ENCODE data around the gene LYRM9.
"Not testable (repeated sequence)": the region's sequence is repeated elsewhere in the genome, so short reads cannot be mapped to it uniquely, and the experiment has no call there.

LYRM9 gene

DNA sequence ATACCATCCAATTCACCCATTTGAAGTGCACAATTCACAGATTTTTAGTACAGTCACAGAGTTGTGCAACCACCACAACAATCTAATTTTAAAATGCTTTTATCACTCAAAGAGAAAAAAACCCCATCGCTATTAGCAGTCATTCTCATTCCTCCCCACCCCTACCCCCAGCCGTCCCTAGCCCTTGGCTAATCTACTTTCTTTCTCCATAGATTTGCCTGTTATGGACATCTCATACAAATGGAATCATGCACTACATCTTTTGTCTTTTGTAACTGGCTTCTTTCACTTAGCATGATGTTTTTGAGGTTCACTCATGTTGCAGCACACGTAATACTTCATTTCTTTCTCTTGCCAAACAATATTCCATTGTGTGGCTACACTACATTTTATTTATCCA is 20.4 kb downstream of the LYRM9 start:
- no peak for DNase-seq

GRCh38 chr17:27871407-27871806 is 21.8 kb downstream of the LYRM9 start:
- DNase-seq: no peak

DNA sequence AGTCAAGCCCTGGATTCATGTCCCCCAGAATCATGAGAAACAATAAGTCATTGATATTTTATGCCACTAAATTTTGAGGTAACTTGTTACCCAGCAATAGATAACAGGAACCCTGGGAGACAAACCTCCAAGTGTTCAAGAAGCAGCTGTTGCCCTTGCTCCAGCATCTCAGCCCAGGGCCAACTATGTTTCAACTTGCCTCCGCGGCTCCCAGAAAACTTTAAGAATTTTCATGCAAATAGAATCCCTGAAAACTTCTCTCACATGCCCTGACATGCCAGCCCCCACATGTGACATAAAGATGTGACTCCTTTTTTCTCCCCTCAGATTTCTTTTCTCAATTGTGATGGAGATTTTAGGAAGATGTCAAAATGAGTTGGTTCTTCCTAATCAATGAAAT is 22.8 kb downstream of the LYRM9 start:
- no peak for DNase-seq

DNA sequence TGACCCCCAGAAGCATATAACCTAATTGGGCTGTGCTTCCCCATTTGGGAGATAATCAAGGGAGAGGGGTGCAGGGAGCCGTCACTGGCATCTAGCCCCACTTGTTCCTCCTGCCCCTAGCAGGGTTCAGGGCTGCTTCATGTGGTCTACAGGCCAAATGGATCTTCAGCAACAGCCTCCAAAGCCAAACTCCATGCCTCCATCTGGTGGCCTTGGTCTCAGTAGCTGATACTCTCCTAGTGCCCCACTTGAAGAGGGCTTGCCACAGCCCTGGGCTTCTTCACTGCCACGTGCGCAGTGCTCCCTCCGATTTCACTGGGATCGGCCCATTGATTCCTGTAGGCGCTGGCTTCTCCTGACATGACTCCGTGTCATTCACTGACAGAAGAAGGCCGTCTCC is 24.6 kb downstream of the LYRM9 start:
- no peak for DNase-seq

DNA sequence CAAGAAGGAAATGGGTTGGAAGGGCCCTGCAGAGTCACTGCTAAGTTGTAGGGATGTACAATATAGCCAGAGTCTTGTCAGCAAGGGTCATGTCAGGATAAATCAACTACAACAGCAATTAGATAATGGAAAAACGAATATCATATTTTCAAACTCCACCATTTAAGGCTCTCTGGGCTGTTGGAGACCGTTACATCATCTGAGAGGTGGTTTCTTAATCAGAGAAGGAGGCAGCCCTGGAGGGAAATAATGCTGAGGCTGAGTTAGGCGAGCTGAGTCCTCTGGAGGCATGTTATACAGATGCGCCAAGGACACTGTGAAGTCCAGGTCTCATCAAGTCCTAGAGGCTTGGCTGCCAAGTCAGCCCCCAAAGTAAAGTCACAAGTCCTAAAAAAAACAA is 30.3 kb downstream of the LYRM9 start:
- DNase-seq: no peak

- DNase-seq: no peak
These were observed 31.2 kb downstream of the LYRM9 start for GRCh38 chr17:27862004-27862403.

DNA sequence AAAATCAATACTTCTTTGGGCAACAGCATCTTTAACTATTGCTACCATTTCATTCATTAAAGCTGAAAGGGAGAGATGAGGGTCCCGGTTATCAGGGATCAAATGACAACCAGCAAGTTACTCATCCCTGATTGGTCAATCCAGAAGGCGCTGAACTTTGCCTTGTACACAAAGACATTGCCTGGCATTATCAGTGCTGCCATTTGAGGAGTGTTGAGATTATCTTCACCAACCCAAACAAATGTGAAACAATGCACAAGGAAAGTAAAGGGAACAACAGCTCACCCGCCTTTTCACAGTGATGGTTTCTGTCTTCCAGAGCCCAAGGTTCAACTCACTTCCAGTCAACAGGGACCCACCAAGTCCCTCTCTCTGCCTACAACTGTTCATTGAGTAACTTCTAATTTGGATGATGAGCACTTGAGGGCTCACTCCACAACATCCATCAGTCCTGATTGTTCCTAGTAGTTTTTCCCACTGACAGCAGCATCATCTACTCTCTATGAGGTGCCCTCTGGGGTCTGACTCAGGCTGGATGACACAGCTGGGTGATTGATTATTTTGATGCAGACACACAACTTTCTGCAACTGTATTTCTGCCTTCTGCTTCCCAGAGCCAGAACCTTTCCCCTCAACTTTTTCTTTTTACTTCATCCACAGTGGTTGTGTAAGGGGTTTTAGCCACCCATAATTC is 32.0 kb downstream of the LYRM9 start:
- no peak for DNase-seq

DNA sequence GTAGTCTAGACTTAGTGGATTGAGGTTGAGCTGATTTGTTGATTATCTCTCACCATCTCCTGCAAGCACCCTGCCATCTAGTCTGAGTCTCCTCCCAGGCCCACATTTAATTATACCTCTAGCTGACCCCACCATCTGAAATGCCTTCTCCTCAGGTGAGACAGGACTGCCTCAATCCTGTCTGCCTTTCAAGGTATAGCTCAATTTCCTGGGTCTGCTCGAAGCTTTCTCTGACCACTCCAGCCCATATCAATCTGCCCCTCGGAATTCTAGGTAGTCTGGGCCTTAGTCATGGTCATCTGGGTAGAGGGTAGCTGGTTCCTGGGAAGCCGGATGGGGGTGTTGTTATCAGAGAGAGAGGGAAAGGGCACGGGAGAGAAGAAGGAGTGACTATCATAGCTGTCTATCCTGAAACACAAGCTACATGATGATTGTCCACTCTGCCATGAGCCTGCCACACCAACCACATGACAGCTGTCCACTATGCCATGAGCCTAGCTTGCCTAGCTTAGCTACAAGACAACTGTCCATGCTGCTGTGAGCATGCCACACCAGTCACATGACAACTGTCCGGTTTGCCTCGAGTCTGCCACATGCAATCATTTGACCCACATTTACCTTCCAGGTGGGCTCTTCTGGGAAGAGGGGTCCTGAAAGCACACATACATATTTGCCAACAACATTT is 34.4 kb downstream of the LYRM9 start:
- DNase-seq: no peak

GRCh38 chr17:27856676-27857432 is 36.3 kb downstream of the LYRM9 start:
- no peak for DNase-seq

DNA sequence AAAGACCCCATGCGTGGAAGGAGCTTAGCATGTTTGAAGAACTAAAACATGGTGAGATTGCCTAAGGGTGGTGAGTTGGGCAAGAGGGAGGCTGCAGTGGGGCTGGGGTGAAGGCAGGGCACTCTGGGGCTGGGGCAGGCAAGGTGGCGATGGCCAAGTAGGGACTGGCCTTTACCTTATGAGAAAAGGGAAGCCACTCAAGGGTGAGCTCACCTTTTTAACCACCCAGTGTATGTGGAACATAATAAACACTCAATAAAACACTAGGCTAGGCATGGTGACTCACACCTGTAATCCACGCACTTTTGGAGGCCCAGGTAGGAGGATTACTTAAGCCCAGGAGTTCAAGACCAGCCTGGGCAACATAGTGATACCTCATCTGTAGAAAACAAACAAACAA is 37.7 kb downstream of the LYRM9 start:
- no peak for DNase-seq

- no peak for DNase-seq
These were observed 39.0 kb downstream of the LYRM9 start for GRCh38 chr17:27854163-27854562.

DNA sequence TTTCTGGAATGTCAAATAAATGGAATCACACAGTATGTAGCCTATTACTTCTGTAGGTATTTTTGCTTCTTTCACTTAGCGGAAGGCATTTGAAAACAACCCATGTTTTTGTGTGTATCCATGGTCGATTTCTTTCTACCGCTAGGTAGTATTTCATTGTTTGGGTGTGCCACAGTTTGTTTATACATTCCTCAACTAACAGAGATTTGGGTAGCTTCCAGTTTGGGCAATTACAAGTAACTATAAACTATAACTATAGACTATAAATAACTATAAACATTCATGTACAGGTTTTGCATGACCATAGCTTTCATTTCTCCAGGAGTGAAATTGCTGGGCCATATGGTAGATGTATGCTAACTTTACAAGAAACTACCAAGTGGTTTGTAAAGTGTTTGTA is 40.1 kb downstream of the LYRM9 start:
- DNase-seq: no peak

GRCh38 chr17:27849474-27850185 is 43.5 kb downstream of the LYRM9 start:
- DNase-seq: no peak

GRCh38 chr17:27848931-27849330 is 44.2 kb downstream of the LYRM9 start:
- no peak for DNase-seq

GRCh38 chr17:27846808-27847307 is 46.3 kb downstream of the LYRM9 start:
- DNase-seq: not testable (repeated sequence)

DNA sequence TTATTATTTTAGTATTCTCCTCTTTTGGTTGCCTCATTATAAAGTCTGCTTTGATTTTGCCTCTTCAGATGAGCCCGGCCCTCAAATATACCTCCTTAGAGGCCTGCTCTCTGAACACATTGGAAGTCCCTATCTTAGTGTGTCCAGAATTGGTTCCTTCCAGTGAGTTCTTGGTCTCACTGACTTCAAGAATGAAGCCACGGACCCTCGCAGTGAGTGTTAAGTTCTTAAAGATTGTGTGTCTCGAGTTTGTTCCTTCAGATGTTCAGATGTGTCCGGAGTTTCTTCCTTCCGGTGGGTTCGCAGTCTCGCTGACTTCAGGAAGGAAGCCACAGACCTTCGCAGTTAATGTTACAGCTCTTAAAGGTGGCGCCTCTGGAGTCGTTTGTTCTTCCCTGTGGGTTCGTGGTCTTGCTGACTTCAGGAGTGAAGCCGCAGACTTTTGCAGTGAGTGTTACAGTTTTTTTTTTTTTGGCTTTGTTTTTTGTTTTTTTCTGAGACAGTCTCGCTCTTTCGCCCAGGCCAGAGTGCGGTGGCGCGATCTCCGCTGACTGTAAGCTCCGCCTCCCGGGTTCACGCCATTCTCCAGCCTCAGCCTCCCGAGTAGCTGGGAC is 47.0 kb downstream of the LYRM9 start:
- peak; percentile 41 for DNase-seq

GRCh38 chr17:27845264-27846041 is 47.7 kb downstream of the LYRM9 start:
- no peak for DNase-seq

DNA sequence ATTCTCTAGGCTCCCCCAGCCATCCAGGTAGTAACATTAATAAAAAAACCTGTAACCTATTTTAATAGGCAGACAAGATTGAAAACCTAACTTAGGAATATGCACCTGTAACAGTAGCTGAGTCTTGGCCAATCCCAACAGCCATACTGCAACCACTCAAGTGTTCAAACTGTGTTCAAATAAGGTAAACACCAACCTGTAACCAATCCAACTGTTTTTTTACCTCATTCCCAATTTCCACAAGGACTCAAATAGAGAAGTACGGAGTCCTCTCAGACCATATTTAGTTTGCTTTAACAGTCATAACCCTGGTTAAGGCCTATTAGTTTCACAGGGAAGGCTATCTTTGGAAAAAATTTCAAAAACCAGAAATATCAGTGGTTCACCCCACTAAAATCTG is 52.5 kb downstream of the LYRM9 start:
- no peak for DNase-seq

- DNase-seq: not testable (repeated sequence)
These were observed 52.8 kb downstream of the LYRM9 start for GRCh38 chr17:27840406-27840678.

- DNase-seq: not testable (repeated sequence)
These were observed 53.4 kb downstream of the LYRM9 start for GRCh38 chr17:27839571-27840405.

GRCh38 chr17:27838607-27839006 is 54.6 kb downstream of the LYRM9 start:
- DNase-seq: not testable (repeated sequence)
